GM19455 (cell line): ENCODE measurements around the gene ADSS2.

Source experiments
- ATAC-seq: cut with Tn5 transposase; IDR thresholded peaks from one replicate; pipeline ENCODE4 v1.9.1; 2021; ENCODE audit not compliant: unreplicated experiment

The ADSS2 gene

GRCh38 chr1:244447024-244447423, 4.7 kb downstream of the ADSS2 start:
- no peak for ATAC-seq

GRCh38 chr1:244445320-244446181, 6.2 kb downstream of the ADSS2 start:
- ATAC-seq: no peak

- ATAC-seq: no peak
Measured at GRCh38 chr1:244444854-244445253, 6.9 kb downstream of the ADSS2 start.

GRCh38 chr1:244442850-244443249, 8.9 kb downstream of the ADSS2 start:
- ATAC-seq: no peak

- ATAC-seq: no peak
Measured at GRCh38 chr1:244439391-244440032, 12.2 kb downstream of the ADSS2 start.

- ATAC-seq: no peak
Measured at GRCh38 chr1:244437086-244437468, 14.6 kb downstream of the ADSS2 start.

- no peak for ATAC-seq
Measured at GRCh38 chr1:244436336-244437085, 15.2 kb downstream of the ADSS2 start.

- ATAC-seq: no peak
Measured at GRCh38 chr1:244435562-244436205, 16.0 kb downstream of the ADSS2 start.

- ATAC-seq: no peak
Measured at GRCh38 chr1:244431166-244431565, 20.5 kb downstream of the ADSS2 start.

GRCh38 chr1:244429818-244430217, 21.9 kb downstream of the ADSS2 start:
- no peak for ATAC-seq

GRCh38 chr1:244427647-244428046, 24.1 kb downstream of the ADSS2 start:
- no peak for ATAC-seq

- no peak for ATAC-seq
Measured at GRCh38 chr1:244424649-244425334, 26.9 kb downstream of the ADSS2 start.

- no peak for ATAC-seq
Measured at GRCh38 chr1:244422174-244422573, 29.5 kb downstream of the ADSS2 start.

- ATAC-seq: no peak
Measured at GRCh38 chr1:244419024-244419423, 32.7 kb downstream of the ADSS2 start.

GRCh38 chr1:244414543-244414942, 37.2 kb downstream of the ADSS2 start:
- no peak for ATAC-seq

GRCh38 chr1:244413736-244414135, 38.0 kb downstream of the ADSS2 start:
- no peak for ATAC-seq

GRCh38 chr1:244412176-244412575, 39.5 kb downstream of the ADSS2 start:
- ATAC-seq: no peak

GRCh38 chr1:244409701-244410100, 42.0 kb downstream of the ADSS2 start:
- peak; percentile 63 for ATAC-seq

GRCh38 chr1:244406337-244406736, 45.4 kb downstream of the ADSS2 start:
- ATAC-seq: peak; percentile 90

- ATAC-seq: no peak
Measured at GRCh38 chr1:244405856-244406255, 45.9 kb downstream of the ADSS2 start.

GRCh38 chr1:244403431-244403830, 48.3 kb downstream of the ADSS2 start:
- no peak for ATAC-seq
